SK-N-SH (cell line): ENCODE data around the gene SYNE2. TPM values are rescaled to one million over a fixed set of nuclear protein-coding genes. Genes with fewer than 3 reads are reported as not detected.

Experiments used
- CTCF ChIA-PET: fragments of 300-600, 350-600 bp; formaldehyde crosslinking; extraction: SDS; loops from one replicate; lab custom pipeline; 2021; lab: Yijun Ruan, JAX
- POLR2A ChIA-PET: fragments of 350-600 bp; sonication (Branson Sonifier 250); formaldehyde crosslinking; extraction: SDS; loops from one replicate; lab custom pipeline; 2020; ENCODE audit warnings: antibody characterized with exemption, inconsistent platforms; lab: Yijun Ruan, JAX
- DNase-seq: peaks from one replicate; pipeline ENCODE4 v3.0.0; 2012
- H2AFZ ChIP-seq: fragments of 200-600 bp; sonication (generic); 2 replicates; pipeline ENCODE4 v1.8.1; 2016; ENCODE audit warnings: antibody characterized with exemption, mild to moderate bottlenecking, low read depth
- H3F3A ChIP-seq: fragments of 200-600 bp; sonication (generic); replicated peaks from 2 replicates; pipeline ENCODE3; 2016; ENCODE audit warnings: antibody characterized with exemption, mild to moderate bottlenecking; ENCODE audit not compliant: insufficient read depth
- H3K27ac ChIP-seq, 2 experiments: fragments of 200-500 bp in 1 of 2; fragments of 200-600 bp in 1 of 2; sonication (Bioruptor generic) in 1 of 2; sonication (generic), shearing (Covaris generic) in 1 of 2; 2 replicates each; pipeline versions ENCODE4 v1.5.1 to v1.6.1; 2014 to 2016; ENCODE audit warnings: low read depth in 2 of 2, inconsistent platforms in 1 of 2, low read length in 1 of 2, mild to moderate bottlenecking in 1 of 2, mixed read lengths in 1 of 2
- H3K27me3 ChIP-seq: fragments of 200-600 bp; sonication (generic), shearing (Covaris generic); 2 replicates; pipeline ENCODE4 v1.6.1; 2016; ENCODE audit warnings: mixed run types; ENCODE audit not compliant: insufficient read depth
- H3K36me3 ChIP-seq, 2 experiments: fragments of 200-500 bp in 1 of 2; fragments of 200-600 bp in 1 of 2; sonication (Bioruptor generic) in 1 of 2; sonication (generic) in 1 of 2; replicated peaks in 1 of 2; 2 replicates each; pipeline versions ENCODE3 to v1.5.1; 2014 to 2016; ENCODE audit warnings: low read length in 1 of 2, mild to moderate bottlenecking in 1 of 2; ENCODE audit not compliant: insufficient read depth in 2 of 2, control insufficient read depth in 1 of 2
- H3K4me1 ChIP-seq, 2 experiments: fragments of 200-500 bp in 1 of 2; fragments of 200-600 bp in 1 of 2; sonication (Bioruptor generic) in 1 of 2; sonication (generic), shearing (Covaris generic) in 1 of 2; 2 replicates each; pipeline versions ENCODE4 v1.5.1 to v1.6.1; 2014 to 2016; ENCODE audit warnings: low read depth in 1 of 2, low read length in 1 of 2, mixed run types in 1 of 2; ENCODE audit not compliant: insufficient read depth in 2 of 2, control insufficient read depth in 1 of 2
- H3K4me2 ChIP-seq: fragments of 200-600 bp; sonication (generic), shearing (Covaris generic); 2 replicates; pipeline ENCODE4 v1.6.1; 2017; ENCODE audit warnings: mixed run types
- H3K4me3 ChIP-seq, 2 experiments: fragments of 200-500 bp in 1 of 2; fragments of 200-600 bp in 1 of 2; sonication (Bioruptor generic) in 1 of 2; sonication (generic), shearing (Covaris generic) in 1 of 2; 2 replicates each; pipeline versions ENCODE4 v1.5.1 to v1.8.1; 2014 to 2016; ENCODE audit warnings: low read depth in 2 of 2, inconsistent platforms in 1 of 2, low read length in 1 of 2, mild to moderate bottlenecking in 1 of 2, mixed read lengths in 1 of 2, moderate library complexity in 1 of 2
- H3K79me2 ChIP-seq: fragments of 200-600 bp; sonication (generic); 2 replicates; pipeline ENCODE4 v1.8.1; 2017; ENCODE audit warnings: mild to moderate bottlenecking; ENCODE audit not compliant: insufficient read depth
- H3K9ac ChIP-seq: fragments of 200-600 bp; sonication (generic); 2 replicates; pipeline ENCODE4 v1.6.1; 2017; ENCODE audit warnings: mixed run types
- H3K9me2 ChIP-seq: fragments of 200-600 bp; sonication (generic); 2 replicates; pipeline ENCODE4 v1.6.1; 2017; ENCODE audit warnings: mixed run types
- H3K9me3 ChIP-seq: fragments of 200-600 bp; sonication (generic); 2 replicates; pipeline ENCODE4 v1.6.1; 2017; ENCODE audit warnings: mixed run types, mild to moderate bottlenecking, moderate library complexity
- H4K20me1 ChIP-seq: fragments of 200-600 bp; sonication (generic); 2 replicates; pipeline ENCODE4 v1.6.1; 2017; ENCODE audit warnings: mild to moderate bottlenecking, mixed run types; ENCODE audit not compliant: insufficient read depth
- ELF1 ChIP-seq: IDR thresholded peaks from 2 replicates; pipeline ENCODE4 v1.4.0; 2012
- FOXJ3 ChIP-seq: sonication (generic); formaldehyde crosslinking; IDR thresholded peaks from 2 replicates; pipeline ENCODE4 v1.5.1; 2020; ENCODE audit warnings: mild to moderate bottlenecking, missing genetic modification reagents
- FOXM1 ChIP-seq: IDR thresholded peaks from 2 replicates; pipeline ENCODE4 v1.4.0; 2012; ENCODE audit warnings: low read depth, mild to moderate bottlenecking
- GATA2 ChIP-seq: sonication (generic); formaldehyde crosslinking; IDR thresholded peaks from 2 replicates; pipeline ENCODE4 v1.5.0; 2020; ENCODE audit warnings: mild to moderate bottlenecking, missing genetic modification reagents
- JUND ChIP-seq: IDR thresholded peaks from 2 replicates; pipeline ENCODE4 v1.4.0; 2012
- MAX ChIP-seq: IDR thresholded peaks from 2 replicates; pipeline ENCODE4 v1.4.0; 2012; ENCODE audit warnings: low read depth
- MEF2A ChIP-seq: IDR thresholded peaks from 2 replicates; pipeline ENCODE4 v1.4.0; 2012; ENCODE audit warnings: low read depth, borderline replicate concordance
- NFIC ChIP-seq: IDR thresholded peaks from 2 replicates; pipeline ENCODE4 v1.4.0; 2012; ENCODE audit warnings: borderline replicate concordance
- NRF1 ChIP-seq: IDR thresholded peaks from 2 replicates; pipeline ENCODE4 v1.6.1; 2012; ENCODE audit warnings: low read depth, mild to moderate bottlenecking, low read length
- REST ChIP-seq: IDR thresholded peaks from 2 replicates; pipeline ENCODE4 v1.6.1; 2012; ENCODE audit warnings: mild to moderate bottlenecking, low read depth, low read length, moderate library complexity
- RFX5 ChIP-seq: IDR thresholded peaks from 2 replicates; pipeline ENCODE4 v1.6.1; 2012; ENCODE audit warnings: mild to moderate bottlenecking, improper control_type of control experiment, low read length
- RXRA ChIP-seq: IDR thresholded peaks from 2 replicates; pipeline ENCODE4 v1.4.0; 2012; ENCODE audit warnings: low read depth, mild to moderate bottlenecking, borderline replicate concordance
- SIN3A ChIP-seq: IDR thresholded peaks from 2 replicates; pipeline ENCODE4 v1.6.1; 2012; ENCODE audit warnings: low read depth, mild to moderate bottlenecking, low read length, moderate library complexity, borderline replicate concordance
- SMC3 ChIP-seq: IDR thresholded peaks from 2 replicates; pipeline ENCODE4 v1.6.1; 2012; ENCODE audit warnings: low read depth, low read length, improper control_type of control experiment
- TAF1 ChIP-seq: IDR thresholded peaks from 2 replicates; pipeline ENCODE4 v1.6.1; 2012; ENCODE audit warnings: low read depth, mild to moderate bottlenecking, low read length, moderate library complexity, borderline replicate concordance
- WGBS: methylation state at CpG from one replicate; pipeline ENCODE4 v1.1.6; 2017; ENCODE audit warnings: low lambda C conversion rate; 5-methylcytosine and 5-hydroxymethylcytosine counted together
- polyA plus RNA-seq, 3 experiments: library from polyadenylated mRNA; depleted of rRNA; stranded (reverse); fragments of >200 nt; gene quantifications; 2 replicates each; pipeline ENCODE4 v1.2.3, GENCODE V29; 2012
- TF ChIP-seq, protein P1 (sequence below): IDR thresholded peaks from 2 replicates; pipeline ENCODE4 v1.4.0; 2012; ENCODE audit warnings: low read depth, borderline replicate concordance
- TF ChIP-seq, protein P2 (sequence below): fragments of 150-350 bp; IDR thresholded peaks from 2 replicates; pipeline ENCODE4 v1.6.1; 2017; ENCODE audit warnings: antibody characterized with exemption, low read length, low read depth, borderline replicate concordance

Gene SYNE2
- polyA plus RNA-seq, 1 of the 3 experiments (the other 2 are of a cell fraction) = 7.1 TPM

GRCh38 chr14:63972323-63972932 is 119.6 kb downstream of the SYNE2 start:
- no peak overlapping the region for H3K27ac ChIP-seq
- no peak overlapping the region for H3K9ac ChIP-seq
- no peak for DNase-seq
- no peak overlapping the region for H3K4me3 ChIP-seq
- ChIA-PET CTCF (interaction anchor here (1.4 kb wide), 1 partner anchor 9 kb away, joined by 4 read pairs; no protein-coding TSS in a partner anchor), POLR2A (no interaction called here)
- H3K4me1 ChIP-seq = no peaks in the 10 kb centered on the region
- WGBS = 96% methylated on average over 3 of the region's 3 CpGs
- no peaks in the 10 kb centered on the region for H4K20me1 ChIP-seq
- no peaks in the 10 kb centered on the region for H3K36me3 ChIP-seq
- no peaks in the 10 kb centered on the region for H3K9me3 ChIP-seq
- no peak overlapping the region for H3K4me2 ChIP-seq
- no peaks in the 10 kb centered on the region for H3F3A ChIP-seq
- H3K9me2 ChIP-seq = no peaks in the 10 kb centered on the region
- TF ChIP-seq MAX (no peak), RXRA (no peak), REST (no peak), NFIC (no peak), MEF2A (no peak), RFX5 (no peak), JUND (no peak), ELF1 (no peak), SIN3A (no peak), GATA2 (CRISPR knock-in tag) (no peak), NRF1 (no peak), FOXJ3 (CRISPR knock-in tag) (no peak), FOXM1 (no peak), SMC3 (no peak), TAF1 (no peak)
- TF ChIP-seq, protein P1, sequence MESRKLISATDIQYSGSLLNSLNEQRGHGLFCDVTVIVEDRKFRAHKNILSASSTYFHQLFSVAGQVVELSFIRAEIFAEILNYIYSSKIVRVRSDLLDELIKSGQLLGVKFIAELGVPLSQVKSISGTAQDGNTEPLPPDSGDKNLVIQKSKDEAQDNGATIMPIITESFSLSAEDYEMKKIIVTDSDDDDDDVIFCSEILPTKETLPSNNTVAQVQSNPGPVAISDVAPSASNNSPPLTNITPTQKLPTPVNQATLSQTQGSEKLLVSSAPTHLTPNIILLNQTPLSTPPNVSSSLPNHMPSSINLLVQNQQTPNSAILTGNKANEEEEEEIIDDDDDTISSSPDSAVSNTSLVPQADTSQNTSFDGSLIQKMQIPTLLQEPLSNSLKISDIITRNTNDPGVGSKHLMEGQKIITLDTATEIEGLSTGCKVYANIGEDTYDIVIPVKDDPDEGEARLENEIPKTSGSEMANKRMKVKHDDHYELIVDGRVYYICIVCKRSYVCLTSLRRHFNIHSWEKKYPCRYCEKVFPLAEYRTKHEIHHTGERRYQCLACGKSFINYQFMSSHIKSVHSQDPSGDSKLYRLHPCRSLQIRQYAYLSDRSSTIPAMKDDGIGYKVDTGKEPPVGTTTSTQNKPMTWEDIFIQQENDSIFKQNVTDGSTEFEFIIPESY = no peak
- TF ChIP-seq, protein P2, sequence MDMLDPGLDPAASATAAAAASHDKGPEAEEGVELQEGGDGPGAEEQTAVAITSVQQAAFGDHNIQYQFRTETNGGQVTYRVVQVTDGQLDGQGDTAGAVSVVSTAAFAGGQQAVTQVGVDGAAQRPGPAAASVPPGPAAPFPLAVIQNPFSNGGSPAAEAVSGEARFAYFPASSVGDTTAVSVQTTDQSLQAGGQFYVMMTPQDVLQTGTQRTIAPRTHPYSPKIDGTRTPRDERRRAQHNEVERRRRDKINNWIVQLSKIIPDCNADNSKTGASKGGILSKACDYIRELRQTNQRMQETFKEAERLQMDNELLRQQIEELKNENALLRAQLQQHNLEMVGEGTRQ = no peak
- no peak overlapping the region for H2AFZ ChIP-seq
- H3K27me3 ChIP-seq = no peaks in the 10 kb centered on the region
- H3K79me2 ChIP-seq = no peaks in the 10 kb centered on the region
